Loucy (cell line): Measurements from ENCODE around the gene CMA1.
"Not testable (repeated sequence)": the region's sequence is repeated elsewhere in the genome, so short reads cannot be mapped to it uniquely, and the experiment has no call there.

Experiments
- H2AFZ ChIP-seq: fragments of 200-600 bp; sonication (generic); 2 replicates; pipeline ENCODE4 v1.6.0; 2016; ENCODE audit warnings: antibody characterized with exemption, mild to moderate bottlenecking, low read length, moderate library complexity
- H3F3A ChIP-seq: fragments of 200-600 bp; 2 replicates; pipeline ENCODE4 v1.6.0; 2016; ENCODE audit warnings: antibody characterized with exemption, low read depth, mild to moderate bottlenecking
- H3K27me3 ChIP-seq: fragments of 200-600 bp; sonication (generic); 2 replicates; pipeline ENCODE4 v1.6.1; 2014; ENCODE audit warnings: low read length, mild to moderate bottlenecking; ENCODE audit not compliant: insufficient read depth, poor library complexity, severe bottlenecking
- H3K36me3 ChIP-seq: fragments of 200-600 bp; sonication (generic); 2 replicates; pipeline ENCODE4 v1.6.1; 2016; ENCODE audit warnings: low read length; ENCODE audit not compliant: insufficient read depth
- H3K4me1 ChIP-seq: fragments of 200-600 bp; sonication (generic); 2 replicates; pipeline ENCODE4 v1.5.1; 2014; ENCODE audit warnings: low read length, mild to moderate bottlenecking; ENCODE audit not compliant: insufficient read depth, poor library complexity, severe bottlenecking
- H3K4me2 ChIP-seq: fragments of 200-600 bp; sonication (generic); 2 replicates; pipeline ENCODE4 v1.6.0; 2014; ENCODE audit warnings: antibody characterized with exemption, low read length, low read depth, mild to moderate bottlenecking; ENCODE audit not compliant: poor library complexity, severe bottlenecking
- H3K4me3 ChIP-seq: fragments of 200-600 bp; sonication (generic); 2 replicates; pipeline ENCODE4 v1.5.1; 2014; ENCODE audit warnings: low read length, mild to moderate bottlenecking, mixed read lengths; ENCODE audit not compliant: poor library complexity, severe bottlenecking
- H3K79me2 ChIP-seq: fragments of 200-600 bp; sonication (generic); 2 replicates; pipeline ENCODE4 v1.6.1; 2014; ENCODE audit warnings: low read length; ENCODE audit not compliant: insufficient read depth
- H3K9ac ChIP-seq: fragments of 200-600 bp; sonication (generic); 2 replicates; pipeline ENCODE4 v1.6.0; 2014; ENCODE audit warnings: mild to moderate bottlenecking, low read depth, low read length, moderate library complexity; ENCODE audit not compliant: poor library complexity, severe bottlenecking
- H3K9me2 ChIP-seq: fragments of 200-600 bp; sonication (generic); replicated peaks from 2 replicates; pipeline ENCODE4 v1.6.1; 2016; ENCODE audit warnings: low read depth, low read length, mixed read lengths
- H3K9me3 ChIP-seq: fragments of 200-600 bp; sonication (generic); 2 replicates; pipeline ENCODE4 v1.6.1; 2014; ENCODE audit warnings: mild to moderate bottlenecking, antibody characterized with exemption, low read length, low read depth; ENCODE audit not compliant: insufficient read depth
- H4K20me1 ChIP-seq: fragments of 200-600 bp; sonication (generic); 2 replicates; pipeline ENCODE4 v1.6.0; 2014; ENCODE audit warnings: antibody characterized with exemption, low read length, mild to moderate bottlenecking; ENCODE audit not compliant: insufficient read depth, poor library complexity, severe bottlenecking
- EZH2phosphoT487 ChIP-seq: fragments of 200-600 bp; IDR thresholded peaks from 2 replicates; pipeline ENCODE4 v1.6.1; 2018; ENCODE audit warnings: antibody characterized with exemption, mild to moderate bottlenecking, moderate library complexity, borderline replicate concordance
- TF ChIP-seq, protein P1 (sequence below): fragments of 200-600 bp; sonication (generic); conservative IDR thresholded peaks from 2 replicates; pipeline ENCODE4 v1.5.1; 2014; ENCODE audit warnings: mild to moderate bottlenecking, antibody characterized with exemption, low read length

Gene CMA1, protein sequence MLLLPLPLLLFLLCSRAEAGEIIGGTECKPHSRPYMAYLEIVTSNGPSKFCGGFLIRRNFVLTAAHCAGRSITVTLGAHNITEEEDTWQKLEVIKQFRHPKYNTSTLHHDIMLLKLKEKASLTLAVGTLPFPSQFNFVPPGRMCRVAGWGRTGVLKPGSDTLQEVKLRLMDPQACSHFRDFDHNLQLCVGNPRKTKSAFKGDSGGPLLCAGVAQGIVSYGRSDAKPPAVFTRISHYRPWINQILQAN

DNA sequence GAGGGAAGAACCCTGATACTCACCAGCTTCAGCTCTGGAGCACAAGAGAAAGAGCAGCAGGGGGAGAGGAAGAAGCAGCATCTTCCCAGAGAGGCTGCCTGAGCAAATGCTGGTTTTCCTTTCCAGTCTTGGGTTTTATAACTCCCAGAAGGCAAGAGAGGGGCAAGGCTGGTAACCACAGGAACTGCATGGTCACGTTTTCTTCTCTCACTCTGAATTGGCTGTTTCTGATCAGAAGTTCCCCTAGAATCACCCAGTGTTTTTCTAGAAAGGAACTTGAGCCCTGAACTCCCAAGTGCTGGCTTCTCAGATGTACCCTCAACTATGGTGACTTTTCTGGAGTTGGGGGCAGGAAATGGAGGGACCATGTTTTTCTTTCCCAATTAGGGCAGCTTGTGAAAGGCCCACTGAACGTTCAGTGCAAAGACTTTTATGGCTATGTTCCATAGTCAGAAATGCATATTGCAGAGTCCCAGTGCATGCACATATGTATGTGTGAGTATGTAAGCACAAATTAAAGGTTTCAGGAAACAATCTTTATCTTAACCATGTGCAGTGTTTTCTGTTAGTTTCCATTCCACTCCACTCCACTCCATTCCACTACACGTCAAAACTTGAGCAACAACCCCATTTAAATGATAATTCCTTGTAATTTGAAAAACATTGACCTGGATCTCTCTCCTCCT is at the start of gene CMA1:
CMA1 (minus strand) TSS at position 111 of the 686 bp plus-strand sequence; CDS start at position 81, 30 bp downstream.
- H3K9me3 ChIP-seq: no peaks in the 10 kb centered on the region
- H3K36me3 ChIP-seq: no peaks in the 10 kb centered on the region
- H3K4me1 ChIP-seq: peaks cover 27% of the 10 kb centered on the region
- H3K79me2 ChIP-seq: no peaks in the 10 kb centered on the region
- H2AFZ ChIP-seq: peak within 1 kb of the TSS; percentile 7; the same call in 1 of the 2 replicates
- no peaks in the 10 kb centered on the region for H3K9me2 ChIP-seq
- H4K20me1 ChIP-seq: no peaks in the 10 kb centered on the region
- no peaks in the 10 kb centered on the region for H3K27me3 ChIP-seq
- peak within 1 kb of the TSS; percentile 58 for H3K9ac ChIP-seq
- peak within 1 kb of the TSS; percentile 43 for H3K4me3 ChIP-seq
- no peaks in the 10 kb centered on the region for H3F3A ChIP-seq
- peak within 1 kb of the TSS; percentile 67 for H3K4me2 ChIP-seq
- TF ChIP-seq EZH2phosphoT487: no peak
- TF ChIP-seq, protein P1, sequence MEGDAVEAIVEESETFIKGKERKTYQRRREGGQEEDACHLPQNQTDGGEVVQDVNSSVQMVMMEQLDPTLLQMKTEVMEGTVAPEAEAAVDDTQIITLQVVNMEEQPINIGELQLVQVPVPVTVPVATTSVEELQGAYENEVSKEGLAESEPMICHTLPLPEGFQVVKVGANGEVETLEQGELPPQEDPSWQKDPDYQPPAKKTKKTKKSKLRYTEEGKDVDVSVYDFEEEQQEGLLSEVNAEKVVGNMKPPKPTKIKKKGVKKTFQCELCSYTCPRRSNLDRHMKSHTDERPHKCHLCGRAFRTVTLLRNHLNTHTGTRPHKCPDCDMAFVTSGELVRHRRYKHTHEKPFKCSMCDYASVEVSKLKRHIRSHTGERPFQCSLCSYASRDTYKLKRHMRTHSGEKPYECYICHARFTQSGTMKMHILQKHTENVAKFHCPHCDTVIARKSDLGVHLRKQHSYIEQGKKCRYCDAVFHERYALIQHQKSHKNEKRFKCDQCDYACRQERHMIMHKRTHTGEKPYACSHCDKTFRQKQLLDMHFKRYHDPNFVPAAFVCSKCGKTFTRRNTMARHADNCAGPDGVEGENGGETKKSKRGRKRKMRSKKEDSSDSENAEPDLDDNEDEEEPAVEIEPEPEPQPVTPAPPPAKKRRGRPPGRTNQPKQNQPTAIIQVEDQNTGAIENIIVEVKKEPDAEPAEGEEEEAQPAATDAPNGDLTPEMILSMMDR: no peak

DNA sequence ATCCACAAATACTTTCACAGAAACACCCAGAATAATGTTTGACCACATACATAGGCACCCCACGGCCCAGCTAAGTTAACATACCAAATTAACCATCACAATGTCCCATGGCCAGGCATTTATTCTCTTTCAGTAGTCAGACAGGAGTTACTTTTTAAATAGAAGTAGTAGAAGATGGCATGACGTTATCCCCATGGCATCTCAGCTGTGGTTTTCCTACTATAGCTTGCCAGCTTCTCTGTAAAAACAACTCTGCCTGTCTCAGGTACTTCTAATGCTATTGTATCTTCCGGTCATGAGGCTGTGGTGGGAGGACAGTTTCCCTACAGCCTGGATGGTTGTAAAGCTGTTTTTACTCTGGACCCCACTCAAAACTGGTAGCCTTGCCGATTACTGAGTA is 48.7 kb upstream of the CMA1 start:
- Histone ChIP-seq H2AFZ (no peak overlapping the region), H3K9ac (no peak overlapping the region), H3K9me3 (no peaks in the 10 kb centered on the region), H3K27me3 (no peaks in the 10 kb centered on the region), H4K20me1 (no peaks in the 10 kb centered on the region), H3K4me3 (no peak overlapping the region), H3K9me2 (no peaks in the 10 kb centered on the region), H3K4me2 (no peak overlapping the region), H3F3A (no peaks in the 10 kb centered on the region), H3K36me3 (no peaks in the 10 kb centered on the region), H3K4me1 (no peaks in the 10 kb centered on the region), H3K79me2 (no peaks in the 10 kb centered on the region)
- no peak for TF ChIP-seq EZH2phosphoT487
- TF ChIP-seq, protein P1: no peak

DNA sequence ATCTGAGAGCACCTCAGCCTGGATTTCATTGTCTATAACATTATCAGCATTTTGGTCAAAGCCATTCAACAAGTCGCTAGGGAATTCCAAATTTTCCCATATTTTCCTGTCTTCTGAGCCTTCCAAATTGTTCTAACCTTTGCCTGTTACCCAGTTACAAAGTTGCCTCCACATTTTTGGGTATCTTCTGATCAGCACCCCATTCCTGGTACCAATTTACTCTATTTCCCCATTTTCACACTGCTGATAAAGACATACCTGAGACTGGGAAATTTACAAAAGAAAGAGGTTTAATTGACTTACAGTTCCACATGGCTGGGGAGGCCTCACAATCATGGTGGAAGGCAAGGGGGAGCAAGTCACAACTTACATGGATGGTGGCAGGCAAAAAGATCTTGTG is 41.0 kb upstream of the CMA1 start:
- H3K27me3 ChIP-seq, H3K4me1 ChIP-seq, H3K4me3 ChIP-seq, H2AFZ ChIP-seq, H3F3A ChIP-seq, H3K9ac ChIP-seq, H3K9me2 ChIP-seq, H3K4me2 ChIP-seq, H3K79me2 ChIP-seq, H4K20me1 ChIP-seq, H3K36me3 ChIP-seq: not testable (repeated sequence)
- H3K9me3 ChIP-seq: peaks cover 12% of the 10 kb centered on the region; the same call in 1 of the 2 replicates
